ENCODE results near the gene MECP2. TPM values are rescaled to one million over a fixed set of nuclear protein-coding genes. Genes with fewer than 3 reads are reported as not detected.
A peak's percentile ranks its signal among the peaks of the same experiment; 100 is the strongest.

MECP2 gene
- total RNA-seq, 4 donors from 2014 or later = 47.7 to 93.3 (median 61.1) TPM

- H3K4me3 ChIP-seq (replicated peaks in 1 of 3) = no peak overlapping the region
- H3K9me3 ChIP-seq = no peaks in the 10 kb centered on the region
- H3K36me3 ChIP-seq = peaks cover 10 to 14% of the 10 kb centered on the region in 2 donors
- intact Hi-C loops (cut with DNase I) = no loop called here
- no peak for DNase-seq
- 91 to 97% methylated on average over 26 of the region's 29 CpGs for WGBS, 2 donors
- H3K4me1 ChIP-seq = peaks cover 7 to 44% of the 10 kb centered on the region in 2 donors
- TF ChIP-seq, protein P1, sequence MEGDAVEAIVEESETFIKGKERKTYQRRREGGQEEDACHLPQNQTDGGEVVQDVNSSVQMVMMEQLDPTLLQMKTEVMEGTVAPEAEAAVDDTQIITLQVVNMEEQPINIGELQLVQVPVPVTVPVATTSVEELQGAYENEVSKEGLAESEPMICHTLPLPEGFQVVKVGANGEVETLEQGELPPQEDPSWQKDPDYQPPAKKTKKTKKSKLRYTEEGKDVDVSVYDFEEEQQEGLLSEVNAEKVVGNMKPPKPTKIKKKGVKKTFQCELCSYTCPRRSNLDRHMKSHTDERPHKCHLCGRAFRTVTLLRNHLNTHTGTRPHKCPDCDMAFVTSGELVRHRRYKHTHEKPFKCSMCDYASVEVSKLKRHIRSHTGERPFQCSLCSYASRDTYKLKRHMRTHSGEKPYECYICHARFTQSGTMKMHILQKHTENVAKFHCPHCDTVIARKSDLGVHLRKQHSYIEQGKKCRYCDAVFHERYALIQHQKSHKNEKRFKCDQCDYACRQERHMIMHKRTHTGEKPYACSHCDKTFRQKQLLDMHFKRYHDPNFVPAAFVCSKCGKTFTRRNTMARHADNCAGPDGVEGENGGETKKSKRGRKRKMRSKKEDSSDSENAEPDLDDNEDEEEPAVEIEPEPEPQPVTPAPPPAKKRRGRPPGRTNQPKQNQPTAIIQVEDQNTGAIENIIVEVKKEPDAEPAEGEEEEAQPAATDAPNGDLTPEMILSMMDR (IDR thresholded peaks at IDR 0.05) = no peak
- TF ChIP-seq POLR2A (IDR thresholded peaks at IDR 0.05) = no peak
- H3K27ac ChIP-seq = no peak overlapping the region
- H3K27me3 ChIP-seq = no peaks in the 10 kb centered on the region
Measured at GRCh38 chrX:154030715-154031305, 66.7 kb downstream of the MECP2 start.

- no peaks in the 10 kb centered on the region for H3K27me3 ChIP-seq
- no peak overlapping the region for H3K27ac ChIP-seq
- intact Hi-C loops (cut with DNase I) = no loop called here
- no peak for DNase-seq
- no peak overlapping the region for H3K4me3 ChIP-seq (replicated peaks in 1 of 3)
- peaks cover 10 to 14% of the 10 kb centered on the region in 2 donors for H3K36me3 ChIP-seq
- no peaks in the 10 kb centered on the region for H3K9me3 ChIP-seq
- peaks cover 7 to 41% of the 10 kb centered on the region in 2 donors for H3K4me1 ChIP-seq
- 90 to 93% methylated on average over 4 to 13 of the region's 20 CpGs for WGBS, 2 donors
- no peak for TF ChIP-seq POLR2A (IDR thresholded peaks at IDR 0.05)
- TF ChIP-seq, protein P1 (IDR thresholded peaks at IDR 0.05) = no peak
Measured at GRCh38 chrX:154030266-154030665, 67.3 kb downstream of the MECP2 start.

DNA sequence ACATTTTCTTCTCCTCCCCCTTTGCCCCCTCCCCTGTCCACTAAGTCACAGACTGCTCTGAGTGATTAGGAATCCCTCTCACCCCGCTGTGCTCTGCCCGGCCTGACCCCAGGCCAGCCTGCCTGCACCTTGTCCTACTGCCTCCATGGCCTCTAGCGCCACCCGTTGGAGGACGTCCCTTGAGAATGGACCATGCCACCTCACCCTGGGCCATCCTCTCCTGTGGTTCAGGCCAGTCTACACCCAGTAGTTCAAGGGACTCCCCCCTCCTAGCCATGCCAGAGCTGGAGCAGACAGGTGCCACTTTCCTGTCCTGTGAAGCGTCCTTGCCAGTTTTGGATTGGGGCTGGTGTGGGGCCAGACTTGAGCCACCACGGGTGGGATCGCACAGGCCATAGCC, 68.1 kb downstream of the MECP2 start:
- Histone ChIP-seq H3K27ac (no peak overlapping the region), H3K4me1 (peaks cover 7 to 39% of the 10 kb centered on the region in 2 donors), H3K27me3 (no peaks in the 10 kb centered on the region), H3K4me3 (replicated peaks in 1 of 3) (no peak overlapping the region), H3K36me3 (peaks cover 10 to 14% of the 10 kb centered on the region in 2 donors), H3K9me3 (no peaks in the 10 kb centered on the region)
- intact Hi-C loops (cut with DNase I) = no loop called here
- 83% methylated on average over 5 of the region's 8 CpGs; no CpG with 5 or more reads in 1 of the 2 donors for WGBS, 2 donors
- no peak for TF ChIP-seq POLR2A (IDR thresholded peaks at IDR 0.05)
- TF ChIP-seq, protein P1 (IDR thresholded peaks at IDR 0.05) = no peak
- peak; percentile 24 to 51 for DNase-seq

GRCh38 chrX:154028502-154029184, 68.9 kb downstream of the MECP2 start:
- peaks cover 10 to 14% of the 10 kb centered on the region in 2 donors for H3K36me3 ChIP-seq

More at GRCh38 chrX:154028502-154029184, 68.9 kb downstream of the MECP2 start:
- Histone ChIP-seq H3K4me3 (replicated peaks in 1 of 3) (no peak overlapping the region), H3K27me3 (no peaks in the 10 kb centered on the region), H3K4me1 (peaks cover 7 to 41% of the 10 kb centered on the region in 2 donors), H3K9me3 (no peaks in the 10 kb centered on the region), H3K27ac (no peak overlapping the region)
- 83 to 84% methylated on average over 5 to 10 of the region's 13 CpGs for WGBS, 2 donors
- DNase-seq = no peak
- no peak for TF ChIP-seq POLR2A (IDR thresholded peaks at IDR 0.05)
- TF ChIP-seq, protein P1 (IDR thresholded peaks at IDR 0.05) = no peak
- intact Hi-C loops (cut with DNase I) = no loop called here

Measured in thyroid gland (tissue), 4 donors.